GM21528 (cell line): Measurements from ENCODE around the gene NBPF9.
"Not testable (repeated sequence)": the region's sequence is repeated elsewhere in the genome, so short reads cannot be mapped to it uniquely, and the experiment has no call there.

Experiments
- ATAC-seq: cut with Tn5 transposase; IDR thresholded peaks from one replicate; pipeline ENCODE4 v1.9.1; 2021; ENCODE audit warnings: mild to moderate bottlenecking, moderate library complexity; ENCODE audit not compliant: unreplicated experiment, low FRiP score

Gene NBPF9

GRCh38 chr1:149103109-149104081 is at the start of gene NBPF9:
Gene NBPF9, minus strand, starts transcription at chr1:149103551. Its CDS starts 21,412 bp downstream, at chr1:149082139.
- peak; percentile 93 for ATAC-seq

GRCh38 chr1:149149909-149150308 is 46.6 kb upstream of the NBPF9 start:
- ATAC-seq = not testable (repeated sequence)

GRCh38 chr1:149137585-149137984 is 34.2 kb upstream of the NBPF9 start:
- not testable (repeated sequence) for ATAC-seq

- not testable (repeated sequence) for ATAC-seq
Measured at GRCh38 chr1:149130938-149131337, 27.6 kb upstream of the NBPF9 start.

- not testable (repeated sequence) for ATAC-seq
Measured at GRCh38 chr1:149129245-149129644, 25.9 kb upstream of the NBPF9 start.

GRCh38 chr1:149126555-149127145 is 23.3 kb upstream of the NBPF9 start:
- ATAC-seq = not testable (repeated sequence)

GRCh38 chr1:149123948-149124926 is 20.9 kb upstream of the NBPF9 start:
- not testable (repeated sequence) for ATAC-seq

- not testable (repeated sequence) for ATAC-seq
Measured at GRCh38 chr1:149112828-149113227, 9.5 kb upstream of the NBPF9 start.

GRCh38 chr1:149110343-149110742 is 7.0 kb upstream of the NBPF9 start:
- not testable (repeated sequence) for ATAC-seq

- ATAC-seq = not testable (repeated sequence)
Measured at GRCh38 chr1:149102574-149102973, 777 bp downstream of the NBPF9 start.

- not testable (repeated sequence) for ATAC-seq
Measured at GRCh38 chr1:149098276-149098675, 5.1 kb downstream of the NBPF9 start.

- not testable (repeated sequence) for ATAC-seq
Measured at GRCh38 chr1:149093155-149093554, 10.2 kb downstream of the NBPF9 start.

GRCh38 chr1:149075505-149076127 is 27.7 kb downstream of the NBPF9 start:
- ATAC-seq = not testable (repeated sequence)

GRCh38 chr1:149064611-149065010 is 38.7 kb downstream of the NBPF9 start:
- not testable (repeated sequence) for ATAC-seq

GRCh38 chr1:149043056-149043455 is 60.3 kb downstream of the NBPF9 start:
- ATAC-seq = not testable (repeated sequence)

GRCh38 chr1:149033916-149034315 is 69.4 kb downstream of the NBPF9 start:
- not testable (repeated sequence) for ATAC-seq

- not testable (repeated sequence) for ATAC-seq
Measured at GRCh38 chr1:149024327-149024726, 79.0 kb downstream of the NBPF9 start.

GRCh38 chr1:149018577-149018976 is 84.8 kb downstream of the NBPF9 start:
- not testable (repeated sequence) for ATAC-seq

GRCh38 chr1:149016626-149017025 is 86.7 kb downstream of the NBPF9 start:
- ATAC-seq = not testable (repeated sequence)

GRCh38 chr1:149015522-149015921 is 87.8 kb downstream of the NBPF9 start:
- ATAC-seq = not testable (repeated sequence)
